ENCODE measurements around the gene DNAH14. TPM values are rescaled to one million over a fixed set of nuclear protein-coding genes. Genes with fewer than 3 reads are reported as not detected.

Gene DNAH14
- total RNA-seq, 1 donor, result 31.8 TPM

DNA sequence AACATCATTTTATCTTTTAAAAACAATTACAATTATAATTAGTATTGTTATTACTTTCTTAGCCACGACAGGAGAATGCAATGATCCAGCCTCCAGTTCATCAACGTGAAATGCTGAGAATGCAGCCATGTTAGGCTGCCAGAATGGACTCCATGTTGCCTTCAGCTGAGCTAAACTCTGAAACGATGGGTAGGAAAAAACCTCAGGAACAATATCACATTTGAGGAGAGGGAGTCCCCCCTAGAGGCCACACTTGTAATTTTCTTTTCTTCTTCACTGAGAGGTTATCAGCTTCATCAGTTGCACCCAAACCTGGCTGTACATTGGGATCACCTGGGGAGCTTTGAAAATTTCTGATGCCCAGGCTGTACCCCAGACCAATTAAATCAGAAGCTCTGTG is 34.6 kb upstream of the DNAH14 start:
- TF ChIP-seq, protein P1, sequence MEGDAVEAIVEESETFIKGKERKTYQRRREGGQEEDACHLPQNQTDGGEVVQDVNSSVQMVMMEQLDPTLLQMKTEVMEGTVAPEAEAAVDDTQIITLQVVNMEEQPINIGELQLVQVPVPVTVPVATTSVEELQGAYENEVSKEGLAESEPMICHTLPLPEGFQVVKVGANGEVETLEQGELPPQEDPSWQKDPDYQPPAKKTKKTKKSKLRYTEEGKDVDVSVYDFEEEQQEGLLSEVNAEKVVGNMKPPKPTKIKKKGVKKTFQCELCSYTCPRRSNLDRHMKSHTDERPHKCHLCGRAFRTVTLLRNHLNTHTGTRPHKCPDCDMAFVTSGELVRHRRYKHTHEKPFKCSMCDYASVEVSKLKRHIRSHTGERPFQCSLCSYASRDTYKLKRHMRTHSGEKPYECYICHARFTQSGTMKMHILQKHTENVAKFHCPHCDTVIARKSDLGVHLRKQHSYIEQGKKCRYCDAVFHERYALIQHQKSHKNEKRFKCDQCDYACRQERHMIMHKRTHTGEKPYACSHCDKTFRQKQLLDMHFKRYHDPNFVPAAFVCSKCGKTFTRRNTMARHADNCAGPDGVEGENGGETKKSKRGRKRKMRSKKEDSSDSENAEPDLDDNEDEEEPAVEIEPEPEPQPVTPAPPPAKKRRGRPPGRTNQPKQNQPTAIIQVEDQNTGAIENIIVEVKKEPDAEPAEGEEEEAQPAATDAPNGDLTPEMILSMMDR (IDR thresholded peaks at IDR 0.05; ENCODE audit: extremely low read depth, low read depth, low read length), result peak; percentile 32
- no peaks in the 10 kb centered on the region for H3K9me3 ChIP-seq (ENCODE audit: low read depth, low read length)

DNA sequence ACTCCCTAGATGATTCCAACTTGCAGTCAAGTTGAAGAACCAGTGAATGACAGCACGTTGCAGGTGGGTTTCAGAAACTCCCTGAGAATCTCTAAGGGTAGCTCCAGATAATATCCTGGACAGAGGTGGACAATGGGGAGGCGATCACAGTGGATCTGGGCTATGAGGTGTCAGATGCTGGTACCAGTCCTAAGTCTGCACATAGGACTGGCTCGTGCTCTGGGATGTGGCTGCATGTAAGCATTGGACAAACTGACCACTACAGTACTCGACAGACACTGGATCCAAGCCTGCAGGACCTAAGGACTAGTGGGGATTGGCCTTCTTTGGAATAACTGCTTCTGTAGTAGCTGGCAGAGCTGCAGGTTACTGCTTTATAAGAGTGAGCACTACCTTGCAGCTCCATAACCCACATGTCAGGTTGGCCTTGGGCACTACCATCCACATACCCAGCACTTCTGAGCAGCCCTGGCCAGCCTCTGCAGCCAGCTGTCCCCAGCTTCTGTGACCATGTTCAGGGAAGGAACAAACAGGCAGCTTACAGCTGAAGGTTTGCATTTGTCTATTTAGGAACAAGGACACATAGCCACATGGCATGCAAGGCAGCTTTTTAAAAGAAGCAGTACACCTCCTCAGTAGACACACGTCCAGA is 33.2 kb upstream of the DNAH14 start:
- H3K4me1 ChIP-seq (ENCODE audit: insufficient read depth, low read length), result no peaks in the 10 kb centered on the region
- H2AFZ ChIP-seq (ENCODE audit: low read length), result no peak overlapping the region
- no peaks in the 10 kb centered on the region for H3K27me3 ChIP-seq (ENCODE audit: insufficient read depth, low read length)
- no peaks in the 10 kb centered on the region for H4K20me1 ChIP-seq (ENCODE audit: insufficient read depth, low read length)
- TF ChIP-seq, protein P1 (IDR thresholded peaks at IDR 0.05; ENCODE audit: extremely low read depth, low read depth, low read length), result no peak
- H3K9me3 ChIP-seq (ENCODE audit: low read depth, low read length), result no peaks in the 10 kb centered on the region
- no peaks in the 10 kb centered on the region for H3K36me3 ChIP-seq (ENCODE audit: insufficient read depth, low read length)
- H3K4me2 ChIP-seq (ENCODE audit: insufficient read depth, low read length), result no peak overlapping the region
- H3K79me2 ChIP-seq (ENCODE audit: insufficient read depth, low read length), result no peaks in the 10 kb centered on the region
- H3K27ac ChIP-seq (ENCODE audit: low read depth, low read length), result no peak overlapping the region
- DNase-seq (ENCODE audit: insufficient read length, low spot score, missing footprints), result no peak
- no peak overlapping the region for H3K4me3 ChIP-seq (ENCODE audit: insufficient read depth, low read length)

More for the DNA sequence above, 34.6 kb upstream of the DNAH14 start:
- Histone ChIP-seq H3K27me3 (ENCODE audit: insufficient read depth, low read length) (no peaks in the 10 kb centered on the region), H3K4me1 (ENCODE audit: insufficient read depth, low read length) (no peaks in the 10 kb centered on the region), H3K36me3 (ENCODE audit: insufficient read depth, low read length) (no peaks in the 10 kb centered on the region), H3K79me2 (ENCODE audit: insufficient read depth, low read length) (no peaks in the 10 kb centered on the region), H2AFZ (ENCODE audit: low read length) (no peak overlapping the region), H3K27ac (ENCODE audit: low read depth, low read length) (no peak overlapping the region), H4K20me1 (ENCODE audit: insufficient read depth, low read length) (no peaks in the 10 kb centered on the region), H3K4me2 (ENCODE audit: insufficient read depth, low read length) (no peak overlapping the region), H3K4me3 (ENCODE audit: insufficient read depth, low read length) (no peak overlapping the region)
- peak; percentile 78 for DNase-seq (ENCODE audit: insufficient read length, low spot score, missing footprints)

DNA sequence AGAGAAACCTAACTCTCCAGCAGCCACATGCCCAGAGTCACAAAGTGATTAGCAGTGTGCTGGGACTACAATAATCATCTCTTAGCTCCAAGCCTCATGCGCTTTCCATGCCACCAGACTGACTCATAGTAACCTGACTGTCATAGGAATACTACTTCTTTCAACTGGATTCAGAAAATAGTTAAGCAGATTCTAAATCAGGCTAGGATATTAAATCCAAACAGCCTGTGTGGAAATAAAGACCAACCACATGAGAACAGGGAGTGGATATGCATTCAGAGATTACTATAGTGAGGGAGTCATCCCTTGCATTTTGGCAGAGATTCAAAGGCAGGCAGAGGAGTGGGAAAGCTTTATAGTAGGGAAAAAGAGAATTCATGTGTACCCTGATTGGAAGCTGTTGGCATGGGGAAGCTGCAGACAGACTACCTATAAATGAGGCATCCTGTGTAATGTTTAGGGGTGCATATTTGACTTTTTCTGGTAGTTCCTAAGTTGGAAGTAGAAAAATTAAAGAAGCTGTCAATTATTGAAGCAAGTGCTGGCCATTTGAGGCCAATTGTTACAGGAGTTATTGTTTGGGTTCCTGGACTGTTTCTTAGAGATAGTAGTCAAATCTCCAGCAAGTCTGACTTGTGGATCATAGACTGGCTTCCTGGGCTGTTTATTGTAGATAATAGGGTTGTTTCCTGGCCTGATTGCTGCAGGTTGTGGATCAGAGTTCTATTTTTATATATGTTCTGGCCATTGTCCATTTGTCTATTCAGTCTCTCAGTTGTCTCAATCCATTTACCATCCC is 31.7 kb upstream of the DNAH14 start:
- TF ChIP-seq, protein P1 (IDR thresholded peaks at IDR 0.05; ENCODE audit: extremely low read depth, low read depth, low read length), result no peak
- Histone ChIP-seq H3K4me2 (ENCODE audit: insufficient read depth, low read length) (no peak overlapping the region), H4K20me1 (ENCODE audit: insufficient read depth, low read length) (no peaks in the 10 kb centered on the region), H3K4me1 (ENCODE audit: insufficient read depth, low read length) (no peaks in the 10 kb centered on the region), H3K9me3 (ENCODE audit: low read depth, low read length) (no peaks in the 10 kb centered on the region), H3K79me2 (ENCODE audit: insufficient read depth, low read length) (no peaks in the 10 kb centered on the region), H3K36me3 (ENCODE audit: insufficient read depth, low read length) (no peaks in the 10 kb centered on the region), H3K27me3 (ENCODE audit: insufficient read depth, low read length) (no peaks in the 10 kb centered on the region), H3K27ac (ENCODE audit: low read depth, low read length) (no peak overlapping the region), H2AFZ (ENCODE audit: low read length) (no peak overlapping the region), H3K4me3 (ENCODE audit: insufficient read depth, low read length) (no peak overlapping the region)
- no peak for DNase-seq (ENCODE audit: insufficient read length, low spot score, missing footprints)

DNA sequence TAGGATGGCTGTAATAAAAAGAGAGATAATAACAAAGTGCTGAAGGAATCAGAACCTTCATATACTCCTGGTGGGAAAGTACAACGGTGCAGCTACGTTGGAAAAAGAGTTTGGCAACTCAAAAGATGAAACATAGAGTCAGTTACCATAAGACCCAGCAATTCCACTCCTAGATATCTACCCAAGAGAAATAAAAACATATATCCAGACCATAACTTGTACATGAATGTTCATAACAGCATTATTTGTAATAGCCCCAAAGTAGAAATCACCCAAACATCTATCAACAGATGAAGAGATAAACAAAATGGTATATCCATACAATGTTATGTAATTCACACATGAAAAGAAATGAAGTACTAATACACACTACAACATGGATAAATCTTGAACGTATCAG is 30.5 kb upstream of the DNAH14 start:
- Histone ChIP-seq H2AFZ (ENCODE audit: low read length) (no peak overlapping the region), H3K36me3 (ENCODE audit: insufficient read depth, low read length) (no peaks in the 10 kb centered on the region), H4K20me1 (ENCODE audit: insufficient read depth, low read length) (no peaks in the 10 kb centered on the region), H3K79me2 (ENCODE audit: insufficient read depth, low read length) (no peaks in the 10 kb centered on the region), H3K4me1 (ENCODE audit: insufficient read depth, low read length) (no peaks in the 10 kb centered on the region), H3K27me3 (ENCODE audit: insufficient read depth, low read length) (no peaks in the 10 kb centered on the region), H3K4me3 (ENCODE audit: insufficient read depth, low read length) (no peak overlapping the region), H3K9me3 (ENCODE audit: low read depth, low read length) (no peaks in the 10 kb centered on the region), H3K27ac (ENCODE audit: low read depth, low read length) (no peak overlapping the region), H3K4me2 (ENCODE audit: insufficient read depth, low read length) (no peak overlapping the region)
- TF ChIP-seq, protein P1 (IDR thresholded peaks at IDR 0.05; ENCODE audit: extremely low read depth, low read depth, low read length), result no peak
- DNase-seq (ENCODE audit: insufficient read length, low spot score, missing footprints), result no peak

Data from osteoblast (primary cell).